Fibroblast of pulmonary artery (primary cell): Measurements from ENCODE around the gene AIFM2.

Source experiments
- DNase-seq: peaks from one replicate; pipeline ENCODE4 v3.0.0-alpha.2; 2010; ENCODE audit warnings: low read depth
- H3K4me3 ChIP-seq: replicated peaks from 2 replicates; pipeline ENCODE4 v1.5.1; 2011; ENCODE audit warnings: low read depth, mild to moderate bottlenecking, control low read depth, low read length, moderate library complexity
- CTCF ChIP-seq: IDR thresholded peaks from 2 replicates; pipeline ENCODE4 v1.5.1; 2011; ENCODE audit warnings: mild to moderate bottlenecking, control low read depth, low read length, inconsistent platforms; ENCODE audit errors: missing control alignments

AIFM2 gene

GRCh38 chr10:70074165-70074564 lies 58.5 kb downstream of the AIFM2 start:
- no peak for TF ChIP-seq CTCF
- H3K4me3 ChIP-seq = no peak overlapping the region
- no peak for DNase-seq

- no peak for DNase-seq
- H3K4me3 ChIP-seq = no peak overlapping the region
- no peak for TF ChIP-seq CTCF
Measured at GRCh38 chr10:70070834-70071233, 61.8 kb downstream of the AIFM2 start.

GRCh38 chr10:70069346-70069745 lies 63.3 kb downstream of the AIFM2 start:
- no peak for DNase-seq
- no peak for TF ChIP-seq CTCF
- no peak overlapping the region for H3K4me3 ChIP-seq

- H3K4me3 ChIP-seq = no peak overlapping the region
- TF ChIP-seq CTCF = no peak
- no peak for DNase-seq
Measured at GRCh38 chr10:70068925-70069324, 63.7 kb downstream of the AIFM2 start.

- no peak overlapping the region for H3K4me3 ChIP-seq
- DNase-seq = no peak
- TF ChIP-seq CTCF = no peak
Measured at GRCh38 chr10:70067586-70067985, 65.0 kb downstream of the AIFM2 start.

GRCh38 chr10:70066190-70066589 lies 66.4 kb downstream of the AIFM2 start:
- no peak for DNase-seq
- H3K4me3 ChIP-seq = no peak overlapping the region
- TF ChIP-seq CTCF = no peak

GRCh38 chr10:70064486-70064885 lies 68.1 kb downstream of the AIFM2 start:
- TF ChIP-seq CTCF = no peak
- DNase-seq = no peak
- no peak overlapping the region for H3K4me3 ChIP-seq
